ENCODE data around the gene MAGT1.

GRCh38 chrX:77776659-77777058, 118.6 kb downstream of the MAGT1 start:
- TF ChIP-seq CEBPB (IDR thresholded peaks at IDR 0.05; ENCODE audit: low read depth, low read length) = no peak
- TF ChIP-seq POLR2A (IDR thresholded peaks at IDR 0.05; ENCODE audit: low read depth, low read length) = no peak
- no peak for TF ChIP-seq RFX5 (IDR thresholded peaks at IDR 0.05; ENCODE audit: low read depth, low read length)
- no peak for TF ChIP-seq RAD21 (IDR thresholded peaks at IDR 0.05; ENCODE audit: low read length)
- no peak for TF ChIP-seq CTCF (conservative IDR thresholded peaks at IDR 0.05; ENCODE audit: low read depth, low read length)
- TF ChIP-seq SMC3 (IDR thresholded peaks at IDR 0.05; ENCODE audit: low read depth, low read length) = no peak
- no peak for TF ChIP-seq BHLHE40 (IDR thresholded peaks at IDR 0.05; ENCODE audit: low read depth, low read length)
- TF ChIP-seq RCOR1 (IDR thresholded peaks at IDR 0.05; ENCODE audit: insufficient replicate concordance, low read length) = no peak
- TF ChIP-seq NFE2L2 (IDR thresholded peaks at IDR 0.05; ENCODE audit: low read depth, low read length) = no peak
- no peak for TF ChIP-seq USF2 (IDR thresholded peaks at IDR 0.05; ENCODE audit: low read depth, low read length)
- no peak for TF ChIP-seq MXI1 (IDR thresholded peaks at IDR 0.05; ENCODE audit: borderline replicate concordance, low read depth, low read length)

All from IMR-90 (cell line).